D721Med (cell line): ENCODE data around the gene HSD17B8.

Source experiments
- DNase-seq: peaks from one replicate; pipeline ENCODE4 v3.0.0; 2011; ENCODE audit warnings: low spot score; ENCODE audit not compliant: insufficient read length
- FAIRE-seq: peaks from 2 replicates; lab custom pipeline; 2011; peaks lifted over from hg19 to GRCh38; lab: Jason Lieb, UNC
- CTCF ChIP-seq: IDR thresholded peaks from 2 replicates; pipeline ENCODE4 v1.5.1; 2012; ENCODE audit warnings: mild to moderate bottlenecking, control low read depth; ENCODE audit not compliant: insufficient read depth; ENCODE audit errors: missing control alignments

HSD17B8 gene

DNA sequence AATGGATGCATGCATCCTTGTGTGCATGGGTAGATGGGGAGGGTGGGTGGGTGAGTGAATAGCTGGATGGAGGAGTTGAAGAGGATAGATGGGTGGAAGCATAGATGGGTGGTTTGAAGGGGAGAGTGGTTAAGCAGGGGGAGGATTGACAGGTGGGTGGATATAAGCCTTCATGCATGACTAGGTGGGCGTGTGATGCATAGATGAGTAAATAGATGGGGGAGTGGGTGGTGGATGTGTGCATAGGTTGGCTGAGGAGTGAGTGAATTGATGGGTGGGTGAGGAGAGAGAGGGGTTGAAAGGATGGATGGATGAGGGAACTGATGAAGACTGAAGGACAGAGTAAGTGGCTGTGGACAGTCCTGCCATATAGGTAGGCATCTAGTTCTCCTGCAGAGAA lies 16.6 kb upstream of the HSD17B8 start:
- DNase-seq: no peak
- no peak for FAIRE-seq
- no peak for TF ChIP-seq CTCF

GRCh38 chr6:33189164-33189563 lies 15.3 kb upstream of the HSD17B8 start:
- TF ChIP-seq CTCF: no peak
- FAIRE-seq (no peak), DNase-seq (no peak)

DNA sequence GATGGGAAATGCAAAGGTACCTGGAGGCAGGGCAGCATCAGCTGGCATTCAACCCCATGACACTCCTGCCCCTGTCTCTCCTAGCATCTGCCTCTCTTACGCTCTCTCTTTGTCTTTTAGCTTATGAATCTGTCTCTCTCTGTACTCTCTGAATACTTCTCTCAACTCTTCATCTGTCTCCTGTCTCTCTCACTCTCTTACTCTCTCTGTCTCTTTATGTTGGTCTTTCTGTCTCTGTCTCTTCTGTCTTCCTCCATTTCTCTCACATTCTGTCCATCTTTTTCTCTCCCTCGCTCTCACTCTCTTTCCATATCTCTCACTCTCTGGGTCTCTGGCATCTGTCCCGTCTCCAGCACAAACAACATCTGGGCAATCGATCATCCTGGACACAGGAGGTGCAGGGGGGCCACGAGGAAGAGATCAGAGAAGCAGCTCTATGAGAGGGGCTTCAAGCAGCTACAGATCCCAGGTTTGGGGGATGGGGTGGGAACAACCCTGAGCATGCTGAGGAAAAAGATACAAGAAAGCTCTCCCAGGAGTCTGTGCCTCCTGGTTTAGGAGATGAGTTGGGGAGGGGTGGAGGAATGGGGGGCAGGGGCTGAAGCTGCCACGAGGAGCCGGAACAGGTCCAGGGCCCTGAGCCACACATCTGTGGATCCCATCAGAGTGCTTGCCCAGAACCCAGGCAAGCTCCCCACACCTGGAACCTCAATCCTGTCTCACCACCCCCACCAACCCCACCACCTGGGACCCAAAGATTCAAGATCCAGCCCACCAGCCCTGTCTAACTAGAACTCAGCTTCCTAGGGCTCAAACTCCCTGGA lies 14.6 kb upstream of the HSD17B8 start:
- DNase-seq (no peak), FAIRE-seq (no peak)
- no peak for TF ChIP-seq CTCF

DNA sequence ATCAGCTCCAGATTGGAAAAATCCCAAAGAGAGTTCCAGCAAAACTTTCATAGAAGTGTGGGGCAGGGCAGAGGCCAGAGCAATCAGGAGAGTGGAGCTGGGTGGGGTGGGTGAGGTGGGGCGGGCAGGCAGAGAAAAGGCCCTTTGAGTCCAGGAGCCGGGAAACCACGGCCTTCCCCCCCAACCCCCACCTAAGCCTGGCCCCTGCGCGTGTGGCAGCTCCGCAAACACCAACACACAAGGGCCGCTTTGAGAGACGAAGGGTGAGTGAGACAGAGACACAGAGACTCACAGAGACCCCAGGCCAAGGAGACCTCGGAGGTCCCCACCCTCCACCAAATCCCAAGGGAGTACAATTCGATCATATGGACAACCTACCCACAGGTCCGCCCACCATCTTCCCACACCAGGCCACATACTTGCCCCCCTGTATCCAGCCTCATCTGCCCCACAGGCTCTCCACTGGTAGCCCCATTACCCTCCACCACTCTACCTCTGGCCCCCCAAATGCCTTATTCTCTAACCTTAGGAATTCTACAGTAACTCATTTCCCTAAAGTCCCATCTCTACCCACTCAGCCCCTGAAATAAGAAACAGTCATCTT lies 13.8 kb upstream of the HSD17B8 start:
- no peak for DNase-seq
- no peak for FAIRE-seq
- TF ChIP-seq CTCF: no peak

- TF ChIP-seq CTCF: no peak
- no peak for FAIRE-seq
Observed at GRCh38 chr6:33191383-33192104, 12.9 kb upstream of the HSD17B8 start.

GRCh38 chr6:33192105-33192646 lies 12.3 kb upstream of the HSD17B8 start, which contains the start of gene COL11A2:
COL11A2 (minus strand) TSS chr6:33192467; CDS start chr6:33192240, 227 bp downstream.
- DNase-seq (no peak), FAIRE-seq (no peak)
- TF ChIP-seq CTCF: no peak

More at GRCh38 chr6:33191383-33192104, 12.9 kb upstream of the HSD17B8 start:
- no peak for DNase-seq
